Mucosa of descending colon (tissue), 3 donors: ENCODE results near the gene PLD6. TPM values are rescaled to one million over a fixed set of nuclear protein-coding genes. Genes with fewer than 3 reads are reported as not detected.

ENCODE experiments used
- ATAC-seq: fragments of 200-7000 bp; cut with Tn5 transposase; one replicate; pipeline ENCODE4 v1.9.1; 2020; ENCODE audit warnings: mild to moderate bottlenecking, moderate library complexity
- DNase-seq, 3 donors: peaks; one replicate each; pipeline ENCODE4 v3.0.0-alpha.2; 2020
- H3K36me3 ChIP-seq: fragments of 200-600 bp; one replicate; pipeline ENCODE4 v1.8.0; 2021; ENCODE audit warnings: low read depth, mild to moderate bottlenecking
- H3K4me1 ChIP-seq: fragments of 200-600 bp; one replicate; pipeline ENCODE4 v1.8.0; 2021; ENCODE audit warnings: low read depth, mild to moderate bottlenecking
- H3K4me3 ChIP-seq: fragments of 200-600 bp; one replicate; pipeline ENCODE4 v1.8.0; 2021; ENCODE audit warnings: mild to moderate bottlenecking
- H3K9me3 ChIP-seq: fragments of 200-600 bp; one replicate; pipeline ENCODE4 v1.8.0; 2021; ENCODE audit warnings: mild to moderate bottlenecking
- intact Hi-C, 2 donors: fragments of 100-400 bp; cut with DNase I in 1 of 2; cut with micrococcal nuclease in 1 of 2; formaldehyde crosslinking; loops; one replicate each; pipeline versions ENCODE4 v1.11.0 to v1.11.1; 2022; cut with DNase I, micrococcal nuclease
- total RNA-seq, 3 donors: library from RNA; stranded (reverse); fragmentation: NEBNext Ultra II Directional in 2 of 3; extraction: Animal tissue kit (Norgen Biotek cat#: 25700) in 2 of 3; gene quantifications; one replicate each; pipeline versions ENCODE4 v1.2.1 to v1.2.4, GENCODE V29; 2021 to 2023
- TF ChIP-seq, protein P1 (sequence below): fragments of 200-600 bp; IDR thresholded peaks from one replicate; pipeline ENCODE4 v1.8.0; 2022; ENCODE audit warnings: antibody characterized with exemption, mild to moderate bottlenecking
- donor health status: DM: no; HTN: no; CAD: no; lungs with moderate emphysema.
- donor health status: DM: no; HTN: no; CAD: no.
- donor health status: DM: no; HTN: yes; CAD: no.

PLD6 gene
- total RNA-seq, 3 donors from 2014 or later, result 1.3 to 12.9 (median 2.0) TPM

DNA sequence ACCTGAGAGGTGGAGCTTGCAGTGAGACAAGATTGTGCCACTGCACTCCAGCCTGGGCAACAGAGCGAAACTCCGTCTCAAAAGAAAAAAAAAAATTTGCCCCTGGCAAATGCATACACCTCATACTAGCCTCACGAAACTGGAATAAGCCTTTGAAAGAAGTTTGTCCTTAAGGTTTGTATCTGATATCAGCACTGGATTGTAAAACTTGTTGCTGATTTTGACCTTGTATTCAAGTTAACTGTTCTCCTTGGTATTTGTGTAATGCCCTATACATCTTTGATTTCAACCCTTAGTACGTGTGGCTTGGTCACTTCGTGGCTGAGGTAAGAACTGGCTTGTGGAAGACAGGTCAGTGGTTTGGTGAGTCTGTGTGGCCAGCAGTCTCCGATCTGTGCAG lies 37.0 kb upstream of the PLD6 start:
- H3K4me1 ChIP-seq, result peaks cover 2% of the 10 kb centered on the region
- DNase-seq, result no peak
- intact Hi-C loops, result no loop called here
- H3K4me3 ChIP-seq, result no peak overlapping the region
- H3K36me3 ChIP-seq, result peaks cover 12% of the 10 kb centered on the region
- H3K9me3 ChIP-seq, result no peaks in the 10 kb centered on the region
- TF ChIP-seq, protein P1, sequence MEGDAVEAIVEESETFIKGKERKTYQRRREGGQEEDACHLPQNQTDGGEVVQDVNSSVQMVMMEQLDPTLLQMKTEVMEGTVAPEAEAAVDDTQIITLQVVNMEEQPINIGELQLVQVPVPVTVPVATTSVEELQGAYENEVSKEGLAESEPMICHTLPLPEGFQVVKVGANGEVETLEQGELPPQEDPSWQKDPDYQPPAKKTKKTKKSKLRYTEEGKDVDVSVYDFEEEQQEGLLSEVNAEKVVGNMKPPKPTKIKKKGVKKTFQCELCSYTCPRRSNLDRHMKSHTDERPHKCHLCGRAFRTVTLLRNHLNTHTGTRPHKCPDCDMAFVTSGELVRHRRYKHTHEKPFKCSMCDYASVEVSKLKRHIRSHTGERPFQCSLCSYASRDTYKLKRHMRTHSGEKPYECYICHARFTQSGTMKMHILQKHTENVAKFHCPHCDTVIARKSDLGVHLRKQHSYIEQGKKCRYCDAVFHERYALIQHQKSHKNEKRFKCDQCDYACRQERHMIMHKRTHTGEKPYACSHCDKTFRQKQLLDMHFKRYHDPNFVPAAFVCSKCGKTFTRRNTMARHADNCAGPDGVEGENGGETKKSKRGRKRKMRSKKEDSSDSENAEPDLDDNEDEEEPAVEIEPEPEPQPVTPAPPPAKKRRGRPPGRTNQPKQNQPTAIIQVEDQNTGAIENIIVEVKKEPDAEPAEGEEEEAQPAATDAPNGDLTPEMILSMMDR, result no peak
- no peak for ATAC-seq

DNA sequence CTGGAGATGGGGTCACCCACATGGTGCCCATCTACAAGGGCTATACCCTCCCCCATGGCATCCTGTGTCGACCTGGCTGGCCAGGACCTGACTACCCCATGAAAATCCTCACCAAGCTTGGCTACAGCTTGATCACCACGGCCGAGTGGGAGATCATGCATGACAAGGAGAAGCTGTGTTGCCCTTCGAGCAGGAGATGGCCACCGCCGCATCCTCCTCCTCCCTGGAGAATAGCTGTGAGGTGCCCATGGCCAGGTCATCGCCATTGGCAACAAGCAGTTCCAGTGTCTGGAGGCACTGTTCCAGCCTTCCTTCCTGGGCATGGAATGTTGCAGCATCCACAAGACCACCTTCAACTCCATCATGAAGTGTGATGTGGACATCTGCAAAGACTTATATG lies 36.1 kb upstream of the PLD6 start:
- DNase-seq, result no peak
- intact Hi-C loops, result no loop called here
- Histone ChIP-seq H3K4me1 (peaks cover 7% of the 10 kb centered on the region), H3K4me3 (no peak overlapping the region), H3K9me3 (no peaks in the 10 kb centered on the region), H3K36me3 (peaks cover 7% of the 10 kb centered on the region)
- ATAC-seq, result no peak
- TF ChIP-seq, protein P1, result no peak

DNA sequence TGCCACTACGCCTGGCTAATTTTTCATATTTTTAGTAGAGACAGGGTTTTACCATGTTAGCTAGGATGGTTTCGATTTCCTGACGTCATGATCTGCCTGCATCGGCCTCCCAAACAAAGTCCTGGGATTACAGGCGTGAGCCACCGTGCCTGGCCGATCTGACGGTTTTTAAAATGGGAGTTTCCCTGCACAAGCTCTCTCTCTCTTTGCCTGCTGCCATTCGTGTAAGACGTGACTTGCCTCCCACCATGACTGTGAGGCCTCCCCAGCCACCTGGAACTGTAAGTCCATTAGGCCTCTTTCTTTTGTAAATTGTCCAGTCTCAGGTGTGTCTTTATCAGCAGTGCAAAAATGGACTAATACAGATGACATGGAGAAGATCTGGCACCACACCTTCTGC lies 35.5 kb upstream of the PLD6 start:
- intact Hi-C loops, result no loop called here
- no peak for DNase-seq
- ATAC-seq, result no peak
- no peaks in the 10 kb centered on the region for H3K9me3 ChIP-seq
- peaks cover 7% of the 10 kb centered on the region for H3K4me1 ChIP-seq
- peaks cover 1% of the 10 kb centered on the region for H3K36me3 ChIP-seq
- TF ChIP-seq, protein P1, result no peak
- H3K4me3 ChIP-seq, result no peak overlapping the region

DNA sequence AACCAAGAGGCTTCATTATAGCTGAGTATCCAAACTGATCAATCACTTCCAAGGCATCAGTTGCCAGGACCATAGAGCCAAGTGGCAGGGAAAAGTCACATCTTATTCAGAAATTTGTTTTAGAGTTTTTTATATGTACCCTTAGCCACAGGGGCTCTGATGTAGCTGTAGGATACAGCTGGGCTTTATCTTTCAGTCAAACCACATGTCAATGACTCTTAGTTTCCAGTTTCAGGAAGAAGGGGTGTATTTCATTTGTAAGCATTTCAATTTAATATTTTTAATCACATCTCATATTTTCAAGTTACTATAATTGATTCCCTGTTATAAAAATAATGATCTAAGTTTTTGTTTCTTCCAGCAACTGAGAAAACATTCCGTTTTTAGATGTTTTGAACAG lies 33.7 kb upstream of the PLD6 start:
- Histone ChIP-seq H3K4me1 (peaks cover 13% of the 10 kb centered on the region), H3K36me3 (no peaks in the 10 kb centered on the region), H3K9me3 (no peaks in the 10 kb centered on the region), H3K4me3 (no peak overlapping the region)
- DNase-seq (no peak), ATAC-seq (no peak)
- TF ChIP-seq, protein P1, result no peak
- intact Hi-C loops, result no loop called here

DNA sequence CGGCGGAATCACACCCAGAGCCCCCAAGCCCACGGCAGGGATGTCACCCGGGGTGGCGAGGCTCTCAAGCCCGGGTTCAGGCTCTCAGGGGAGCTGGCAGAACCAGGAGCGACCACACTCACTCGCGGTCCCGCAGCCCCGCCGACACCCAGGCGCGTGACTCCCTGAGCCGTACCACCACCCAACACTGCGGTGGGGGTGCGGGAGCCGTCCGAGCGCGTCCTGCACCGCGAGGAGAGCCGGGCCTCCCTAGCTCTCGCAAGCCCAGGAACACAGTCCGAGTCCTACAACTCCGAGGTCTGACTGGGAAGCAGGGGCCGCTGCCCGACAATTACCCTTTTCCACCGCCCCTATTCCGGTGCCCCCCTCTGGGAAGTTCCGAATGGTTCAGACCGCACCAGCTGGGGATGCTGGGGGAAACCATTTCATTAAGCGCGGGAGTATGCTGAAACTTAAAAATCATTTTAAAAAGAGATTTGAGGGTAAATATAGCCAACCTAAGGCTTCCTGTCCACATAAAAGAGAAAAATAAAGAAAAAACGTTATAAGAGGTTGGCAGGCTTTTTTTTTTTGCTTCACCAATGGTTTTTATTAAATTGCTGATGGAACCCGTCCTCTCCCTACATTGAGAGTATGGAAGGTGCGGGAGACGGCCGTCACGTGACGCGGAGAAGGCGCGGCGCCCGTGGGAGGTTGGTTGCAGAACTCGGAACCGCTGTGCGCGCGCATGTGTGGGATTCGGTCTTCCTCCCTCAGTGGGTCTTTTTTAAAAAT lies 31.1 kb upstream of the PLD6 start, which contains the start of gene FLCN:
TSS of gene FLCN (minus strand) at position 143 of the 774 bp plus-strand sequence. CDS start 9,031 bp downstream, outside the sequence.
- ATAC-seq, result peak; percentile 93
- intact Hi-C loops, result no loop called here

More for the DNA sequence above, 31.1 kb upstream of the PLD6 start, which contains the start of gene FLCN:
- DNase-seq, result peak; percentile 92 to 96 (median 93)
- Histone ChIP-seq H3K9me3 (no peaks in the 10 kb centered on the region), H3K4me3 (peak within 1 kb of the TSS; percentile 99), H3K4me1 (peaks cover 13% of the 10 kb centered on the region), H3K36me3 (no peaks in the 10 kb centered on the region)
- TF ChIP-seq, protein P1, result no peak
